DMS53 treated with DMSO at 0.1 percent for 48 hours (cell line): ENCODE data around the gene SLC38A7.
"Not testable (repeated sequence)": the region's sequence is repeated elsewhere in the genome, so short reads cannot be mapped to it uniquely, and the experiment has no call there.

Experiments used
- DNase-seq: peaks from one replicate; lab custom pipeline; 2025; ENCODE audit not compliant: unreplicated experiment; lab: John Stamatoyannopoulos, UW

Gene SLC38A7

GRCh38 chr16:58679763-58680162, 4.8 kb downstream of the SLC38A7 start:
- no peak for DNase-seq

GRCh38 chr16:58678716-58679115, 5.9 kb downstream of the SLC38A7 start:
- no peak for DNase-seq

- no peak for DNase-seq
Measured at GRCh38 chr16:58678269-58678668, 6.3 kb downstream of the SLC38A7 start.

DNA sequence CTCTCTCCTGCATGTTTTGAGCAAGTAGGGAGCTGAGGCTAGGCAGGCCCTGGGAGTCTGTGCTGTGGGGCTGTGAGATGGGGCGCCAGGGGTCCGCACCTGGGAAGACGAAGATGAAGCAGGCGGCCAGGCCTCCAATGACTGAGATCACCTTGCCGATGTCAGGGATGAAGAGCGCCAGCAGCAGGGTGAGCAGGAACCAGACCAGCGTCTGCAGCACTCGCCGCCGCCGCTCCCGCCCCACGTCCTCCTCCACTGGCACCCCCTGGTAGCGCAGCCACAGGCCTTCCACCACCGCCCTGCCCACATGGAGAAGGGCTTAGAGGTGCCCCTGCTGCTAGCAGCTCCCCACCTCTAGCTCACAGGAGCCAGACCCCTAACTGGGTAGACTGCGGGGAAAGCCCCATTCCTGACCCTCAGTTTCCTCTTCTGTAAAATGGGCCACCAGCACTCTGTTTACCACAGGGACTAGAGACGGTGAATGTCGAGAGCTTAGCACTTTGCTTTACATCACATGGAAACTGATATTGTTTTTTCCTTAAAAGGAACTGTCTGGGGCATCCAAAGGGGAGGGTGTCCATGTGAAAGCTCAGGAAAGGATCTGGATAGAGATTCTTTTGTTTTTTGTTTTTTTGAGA, 13.5 kb downstream of the SLC38A7 start:
- no peak for DNase-seq

DNA sequence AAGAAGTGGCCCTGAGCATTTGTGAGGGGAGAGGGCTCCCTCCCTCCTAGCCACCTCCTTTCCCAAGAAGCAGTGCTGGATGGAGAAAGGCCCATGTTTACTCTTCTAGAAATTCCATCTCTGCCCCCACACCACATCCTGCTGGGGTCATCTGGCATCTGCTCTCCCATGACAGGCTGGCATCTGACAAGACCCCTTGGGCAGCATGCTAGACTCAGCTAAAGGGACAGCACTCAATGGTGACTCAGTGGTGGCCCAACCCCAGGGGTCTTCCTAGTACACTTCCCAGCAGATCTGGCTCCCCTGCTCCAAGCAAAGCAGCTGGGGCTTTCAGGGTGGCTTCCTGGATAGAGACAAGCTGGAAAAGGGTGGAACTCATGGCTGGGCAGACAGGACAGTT, 14.4 kb downstream of the SLC38A7 start:
- DNase-seq, result no peak

DNA sequence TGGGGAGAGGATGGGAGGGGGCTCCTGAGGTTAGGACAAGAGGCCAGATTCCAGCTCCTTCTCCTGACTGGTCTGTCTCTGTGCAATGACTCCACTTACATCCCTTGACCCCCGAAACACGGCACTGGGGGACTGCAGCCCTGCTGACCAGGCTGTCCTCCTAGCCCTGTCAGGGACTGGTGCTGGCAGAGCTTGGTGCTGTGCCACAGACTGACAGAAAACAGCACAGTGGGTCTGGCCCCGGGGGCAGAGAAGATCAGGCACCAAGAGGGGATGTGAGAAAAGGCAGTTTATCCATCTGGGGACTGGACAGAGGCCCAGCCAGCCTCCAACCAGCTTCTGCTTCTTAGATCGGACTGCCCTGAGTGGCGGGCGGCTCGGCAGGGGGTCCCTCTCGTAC, 19.4 kb downstream of the SLC38A7 start:
- no peak for DNase-seq

DNA sequence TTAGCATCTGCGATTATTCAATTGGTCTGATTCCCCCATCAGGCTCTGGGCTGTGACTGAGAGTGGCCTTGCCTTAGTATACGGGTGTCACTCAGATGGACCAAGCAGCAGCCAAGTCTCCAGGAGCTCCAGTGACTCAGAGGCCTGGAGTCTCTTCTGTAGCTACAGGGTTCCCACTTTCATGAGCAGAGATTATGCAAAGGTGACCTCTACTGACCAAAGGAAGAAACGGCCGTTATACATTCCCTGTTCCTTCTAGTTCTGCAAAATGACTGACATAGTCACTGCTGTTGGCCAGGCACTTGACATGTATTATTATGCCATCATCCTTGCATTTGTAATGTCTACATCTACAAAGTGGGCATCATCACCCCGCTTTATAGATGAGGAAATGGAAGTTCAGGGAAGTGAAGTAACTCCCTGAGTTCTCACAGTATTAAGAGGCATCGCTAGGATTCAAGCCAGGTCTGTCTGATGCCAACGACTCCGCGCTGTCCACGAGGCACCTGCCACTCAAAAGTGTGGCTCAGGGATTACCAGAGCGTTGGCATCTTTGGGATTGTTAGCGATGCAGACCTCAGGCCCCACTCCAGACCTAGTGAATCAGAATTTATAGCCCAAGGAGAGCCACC, 23.3 kb downstream of the SLC38A7 start:
- DNase-seq, result peak; percentile 68

- not testable (repeated sequence) for DNase-seq
Measured at GRCh38 chr16:58659911-58660310, 24.7 kb downstream of the SLC38A7 start.

DNA sequence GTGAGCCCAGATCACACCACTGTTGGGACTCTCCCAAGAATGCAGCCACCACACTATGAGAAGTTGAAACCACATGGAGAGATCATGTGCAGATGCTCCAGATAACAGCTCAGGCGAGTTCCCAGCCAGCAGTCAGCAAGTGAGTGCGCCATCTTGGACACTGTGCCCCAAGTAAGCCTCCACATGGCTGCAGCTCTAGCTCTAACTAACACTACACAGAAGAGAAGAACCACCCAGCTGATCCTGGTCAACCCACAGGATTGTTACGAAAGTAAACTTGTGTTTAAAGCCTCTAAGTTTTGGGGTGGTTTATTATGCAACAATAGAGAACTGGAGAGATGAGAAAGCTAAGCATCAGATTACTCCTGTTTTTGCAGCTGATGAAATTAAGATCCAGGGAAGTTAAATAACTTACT, 25.8 kb downstream of the SLC38A7 start:
- DNase-seq, result no peak

DNA sequence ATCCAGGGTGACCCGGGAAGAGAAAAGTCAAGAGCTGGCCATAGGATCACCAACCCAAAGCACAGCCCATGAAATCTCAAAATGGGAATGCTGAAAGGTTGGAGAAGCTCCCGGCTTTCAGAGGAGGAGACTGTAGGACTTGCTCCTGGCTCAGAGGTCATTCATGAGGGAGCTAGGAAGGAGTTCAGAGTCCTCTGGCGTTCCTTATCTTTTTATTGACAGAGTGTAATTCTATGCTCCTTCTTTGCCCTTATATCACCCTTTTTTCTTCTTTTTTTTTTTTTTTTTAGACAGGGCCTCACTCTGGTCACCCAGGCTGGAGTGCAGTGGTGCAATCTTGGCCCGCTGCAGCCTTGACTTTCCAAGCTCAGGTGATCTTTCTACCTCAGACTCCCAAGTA, 27.7 kb downstream of the SLC38A7 start:
- DNase-seq, result no peak

GRCh38 chr16:58655215-58655596, 29.4 kb downstream of the SLC38A7 start:
- DNase-seq, result no peak

- no peak for DNase-seq
Measured at GRCh38 chr16:58654560-58655214, 29.9 kb downstream of the SLC38A7 start.

DNA sequence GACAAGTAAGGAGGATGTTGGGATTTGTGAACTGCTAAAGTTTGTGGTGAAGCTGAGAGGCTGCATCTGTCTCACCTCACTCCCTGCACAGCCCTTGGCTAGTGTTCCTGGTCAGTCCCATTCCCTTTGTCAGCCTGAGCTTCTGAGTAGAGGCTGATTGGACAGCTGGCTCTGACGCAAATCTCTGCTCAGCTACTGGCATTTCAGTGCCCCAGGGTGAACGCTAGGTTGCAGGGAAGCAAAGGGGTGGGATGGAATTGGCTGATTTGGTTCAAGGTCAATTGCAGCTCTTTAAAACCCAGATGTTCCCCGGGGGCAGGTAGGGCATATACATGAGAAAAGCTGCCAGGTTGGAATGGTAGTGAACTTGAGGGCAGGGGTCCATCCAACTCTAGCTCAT, 31.8 kb downstream of the SLC38A7 start:
- no peak for DNase-seq

DNA sequence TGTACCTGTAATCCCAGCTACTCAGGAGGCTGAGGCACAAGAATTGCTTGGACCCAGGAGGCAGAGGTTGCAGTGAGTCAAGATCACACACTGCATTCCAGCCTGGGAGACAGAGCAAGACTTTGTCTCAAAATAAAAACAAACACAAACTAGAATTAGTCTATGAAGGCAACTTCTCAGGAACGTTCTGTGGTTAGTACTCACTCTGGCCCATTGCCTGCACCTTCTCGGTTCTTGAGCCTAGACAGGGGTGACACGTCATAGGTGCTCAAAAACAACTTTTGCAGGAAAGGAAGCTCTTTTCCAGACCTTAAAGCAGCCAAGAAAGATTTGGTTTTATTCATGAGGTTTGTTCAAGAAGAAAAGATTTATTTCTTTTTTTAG, 32.6 kb downstream of the SLC38A7 start:
- DNase-seq, result no peak

DNA sequence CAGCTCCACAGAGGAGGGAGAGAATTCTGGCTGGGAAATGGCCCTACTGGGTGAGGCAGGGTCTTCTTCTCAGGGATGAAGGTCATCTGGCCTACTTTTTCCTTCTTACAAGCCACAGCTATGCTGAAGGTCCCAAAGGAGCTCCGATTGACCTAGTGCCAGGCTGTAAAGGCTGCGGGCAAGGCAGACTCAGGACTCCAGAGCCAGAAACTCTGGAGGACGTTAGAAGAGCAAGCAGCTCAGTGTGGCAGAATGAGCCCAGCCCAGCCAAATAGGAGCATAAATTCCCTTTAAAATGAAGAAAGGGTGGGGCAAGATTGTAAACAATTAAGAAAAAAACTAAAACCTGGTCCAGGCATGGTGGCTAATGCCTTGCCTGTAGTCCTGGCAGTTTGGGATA, 34.9 kb downstream of the SLC38A7 start:
- no peak for DNase-seq

DNA sequence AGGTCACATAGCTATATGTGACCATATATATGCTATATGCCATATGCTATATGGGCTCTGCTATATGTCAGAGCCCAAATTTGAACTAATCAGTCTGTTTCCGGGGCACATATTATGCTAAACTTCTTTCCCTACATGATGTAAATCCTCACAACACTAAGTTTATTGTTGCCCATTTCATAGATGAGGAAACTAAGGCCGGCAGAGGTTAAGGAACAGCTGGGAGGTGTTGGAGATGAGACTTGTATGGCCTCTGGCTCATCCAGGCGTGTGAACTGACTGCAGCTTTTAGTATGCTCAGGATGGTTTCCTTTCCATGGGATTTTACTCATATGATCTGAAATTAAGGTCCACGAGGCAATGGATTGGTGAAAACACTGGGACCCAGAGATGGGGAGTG, 37.5 kb downstream of the SLC38A7 start:
- no peak for DNase-seq

DNA sequence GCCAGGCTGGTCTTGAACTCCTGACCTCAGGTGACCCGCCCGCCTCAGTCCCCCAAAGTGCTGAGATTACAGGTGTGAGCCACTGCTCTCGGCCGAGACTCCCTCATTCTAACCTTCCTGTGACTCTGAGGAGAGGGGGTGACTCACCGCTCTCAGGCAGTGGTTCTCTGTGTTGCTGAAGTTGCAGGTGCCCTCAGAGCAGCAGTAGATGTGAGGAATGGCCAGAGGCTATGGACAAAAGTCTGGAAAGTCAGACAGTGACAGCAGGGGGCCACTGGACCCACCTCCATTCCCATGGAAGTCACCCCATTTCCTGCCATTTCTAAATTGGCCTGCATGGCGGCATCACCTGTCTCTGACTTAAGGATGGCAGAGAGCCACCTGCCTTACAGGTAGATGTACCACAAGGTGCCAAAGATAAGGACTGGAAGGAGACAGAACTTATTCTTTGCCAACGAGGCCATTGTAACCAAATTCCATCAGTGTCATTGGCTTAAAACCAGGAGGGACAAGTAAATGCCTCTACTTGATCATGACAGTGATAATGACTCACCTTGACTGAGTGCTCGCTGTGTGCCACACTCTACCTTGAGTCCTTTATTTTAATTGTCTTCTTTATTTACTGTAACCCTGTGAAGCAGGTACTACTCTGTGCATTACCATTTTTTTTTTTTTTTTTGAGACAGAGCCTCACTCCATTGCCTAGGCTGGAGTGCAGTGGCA, 39.6 kb downstream of the SLC38A7 start:
- no peak for DNase-seq

DNA sequence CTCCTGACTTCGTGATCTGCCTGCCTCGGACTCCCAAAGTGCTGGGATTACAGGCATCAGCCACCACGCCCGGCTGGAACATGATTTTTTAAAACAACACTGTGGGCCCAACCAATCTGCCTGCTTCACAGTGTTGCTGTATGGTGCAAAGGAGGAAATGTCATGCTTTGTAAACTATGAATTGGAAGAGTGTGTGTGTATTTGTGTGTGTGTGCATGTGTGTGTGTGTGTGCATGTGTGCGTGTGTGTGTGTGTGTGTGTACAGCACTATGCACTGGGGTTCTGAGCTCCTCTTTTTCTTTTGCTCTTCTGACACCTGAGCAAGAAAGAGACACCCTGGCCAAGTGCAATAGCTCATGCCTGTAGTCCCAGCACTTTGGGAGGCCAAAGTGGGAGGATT, 40.5 kb downstream of the SLC38A7 start:
- DNase-seq, result no peak

GRCh38 chr16:58640949-58641348, 43.6 kb downstream of the SLC38A7 start:
- no peak for DNase-seq

DNA sequence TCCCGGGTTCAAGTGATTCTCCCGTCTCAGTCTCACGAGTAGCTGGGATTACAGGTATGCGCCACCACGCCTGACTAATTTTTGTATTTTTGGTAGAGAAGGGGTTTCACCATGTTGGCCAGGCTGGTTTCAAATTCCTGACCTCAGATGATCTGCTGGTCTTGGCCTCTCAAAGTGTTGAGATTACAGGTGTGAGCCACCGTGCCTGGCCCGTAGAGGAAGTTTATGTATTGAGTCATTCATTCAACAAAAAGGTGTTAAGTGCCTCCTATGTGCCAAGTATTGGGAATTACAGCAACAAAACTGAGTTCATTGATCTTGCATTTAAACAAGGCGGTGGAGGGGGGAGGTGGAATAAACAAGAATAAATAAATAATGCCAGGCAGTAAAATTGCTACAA, 44.7 kb downstream of the SLC38A7 start:
- DNase-seq, result no peak

DNA sequence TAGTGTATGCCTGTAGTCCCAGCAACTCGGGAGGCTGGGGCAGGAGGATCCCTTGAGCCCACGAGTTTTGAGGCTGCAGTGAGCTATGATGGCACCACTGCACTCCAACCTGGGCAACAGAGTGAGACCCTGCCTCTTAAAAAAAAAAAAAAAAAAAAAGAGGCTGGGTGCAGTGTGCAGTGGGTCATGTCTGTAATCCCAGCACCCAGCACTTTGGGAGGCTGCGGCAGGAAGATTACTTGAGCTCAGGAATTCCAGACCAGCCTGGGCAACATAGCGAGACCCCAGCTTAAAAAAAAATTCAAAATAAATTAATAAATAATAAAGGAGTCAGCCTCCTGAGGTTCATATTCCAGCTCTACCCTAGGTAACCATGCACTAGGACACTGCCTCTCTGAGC, 45.3 kb downstream of the SLC38A7 start:
- DNase-seq, result no peak
